Stimulated activated CD4-positive, alpha-beta T cell treated with anti-CD3 and anti-CD28 coated beads, Interleukin-15, amount 100 ng/mL, for 48 hours (primary cell): ENCODE data around the gene ESRRB.
A peak's percentile ranks its signal among the peaks of the same experiment; 100 is the strongest.

Experiments used
- DNase-seq, 2 donors: peaks; one replicate each; pipeline ENCODE4 v3.0.0-alpha.2; 2020; ENCODE audit warnings: low read depth in 2 of 2

ESRRB gene

DNA sequence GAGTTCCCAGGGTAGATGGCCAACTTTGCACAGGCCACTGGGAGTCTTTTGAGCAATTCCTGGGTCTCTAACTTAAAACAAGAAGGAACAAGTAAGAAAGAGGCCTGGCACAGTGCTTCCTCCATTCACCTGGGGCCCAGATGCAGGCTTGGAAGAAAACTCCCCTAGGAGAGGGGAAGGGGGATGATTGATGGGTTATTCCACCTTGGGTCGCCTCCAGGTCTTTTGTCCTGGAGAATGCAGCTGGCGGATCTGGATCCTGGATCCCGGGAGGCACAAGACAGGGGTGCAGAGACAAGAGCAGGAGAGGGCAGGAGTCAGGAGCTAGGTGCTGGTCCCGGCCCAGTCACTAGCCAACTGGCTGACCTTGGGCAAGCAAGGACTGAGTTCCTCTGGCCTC is 74.5 kb downstream of the ESRRB start:
- DNase-seq, result no peak

DNA sequence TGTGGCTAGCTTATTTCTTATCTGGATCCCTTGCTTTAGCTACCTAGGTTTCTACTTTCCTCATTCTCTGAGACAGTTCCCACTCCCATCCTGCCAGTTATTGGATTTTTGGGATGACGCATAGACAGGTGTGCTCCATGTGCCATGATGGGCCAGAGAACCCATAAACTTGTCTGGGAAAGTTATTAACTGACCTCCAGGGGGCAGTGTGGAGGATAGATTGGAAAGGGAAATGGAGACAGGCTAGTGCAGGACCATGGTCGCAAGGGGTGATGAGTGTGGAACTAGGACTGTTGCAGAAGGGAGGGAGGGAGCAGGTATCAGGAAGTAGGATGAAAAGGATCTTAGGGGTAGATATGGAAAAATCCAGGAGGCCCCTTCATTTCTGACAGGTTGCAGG is 80.3 kb downstream of the ESRRB start:
- peak; percentile 9 to 33 for DNase-seq

DNA sequence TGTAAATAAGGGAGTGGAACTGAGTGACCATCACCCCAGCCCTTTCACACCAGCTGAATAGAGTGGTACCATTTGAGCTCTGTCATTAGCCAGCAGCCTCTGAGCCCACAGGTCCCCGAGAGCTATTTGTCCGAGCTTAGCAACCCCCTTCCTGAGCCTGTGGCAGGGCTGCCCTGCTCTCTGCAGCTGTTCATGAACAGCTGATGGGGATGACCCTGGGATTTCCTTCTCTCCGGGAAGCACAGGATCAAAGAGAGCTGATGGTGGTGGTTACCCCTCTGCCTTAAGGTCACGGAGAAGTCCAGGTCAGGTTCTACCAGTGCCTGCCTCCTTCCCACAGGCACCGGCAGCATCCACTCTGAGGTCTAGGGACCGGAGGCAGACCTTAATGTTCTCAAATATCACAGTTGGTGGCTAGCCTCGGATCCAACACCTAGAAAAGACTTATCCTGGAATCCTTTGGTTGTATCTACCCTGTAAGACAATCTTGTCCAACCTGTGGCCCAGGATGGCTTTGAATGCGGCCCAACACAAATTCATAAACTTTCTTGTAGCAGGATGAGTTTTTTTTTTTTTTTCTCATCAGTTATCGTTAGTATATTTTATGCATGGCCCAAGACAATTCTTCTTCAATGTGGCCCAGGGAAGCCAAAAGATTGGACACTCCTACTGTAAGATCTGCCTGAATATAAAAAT is 81.1 kb downstream of the ESRRB start:
- no peak for DNase-seq

DNA sequence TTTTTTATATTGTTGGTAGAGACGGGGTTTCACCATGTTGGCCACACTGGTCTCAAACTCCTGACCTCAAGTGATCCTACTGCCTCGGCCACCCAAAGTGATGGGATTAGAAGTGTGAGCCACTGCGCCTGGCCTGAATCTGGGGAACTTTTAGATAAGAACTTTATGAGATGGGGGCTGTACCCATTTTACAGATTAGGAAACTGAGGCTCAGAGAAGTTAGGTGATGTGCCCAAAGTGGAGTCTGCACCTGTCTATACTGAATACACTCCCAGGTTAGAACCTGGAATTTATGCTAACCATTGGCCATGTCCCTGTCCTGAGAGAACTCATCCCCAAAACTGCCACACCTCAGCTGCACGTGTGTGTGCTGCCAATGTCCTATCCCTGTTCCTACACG is 81.9 kb downstream of the ESRRB start:
- DNase-seq, result no peak

DNA sequence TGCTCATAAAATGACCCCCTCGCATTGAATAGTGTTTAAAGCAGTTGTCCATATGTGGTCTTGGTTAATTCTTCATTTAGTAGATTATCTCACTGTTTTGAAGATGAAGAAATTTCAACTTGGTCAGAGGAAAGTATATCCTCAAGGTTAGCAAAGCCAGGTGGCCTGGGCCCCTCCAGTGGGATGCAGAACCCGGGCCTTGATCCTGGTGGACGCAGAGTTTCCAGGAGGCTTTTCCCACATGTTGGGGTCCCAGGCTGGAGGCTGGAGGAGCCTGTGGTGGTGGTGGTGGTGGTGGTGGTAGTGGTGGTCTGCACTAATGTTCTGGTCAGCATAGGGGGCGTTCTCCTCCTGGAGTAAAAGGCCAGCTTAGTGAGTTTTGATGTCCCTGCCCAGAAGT is 85.9 kb downstream of the ESRRB start:
- no peak for DNase-seq

DNA sequence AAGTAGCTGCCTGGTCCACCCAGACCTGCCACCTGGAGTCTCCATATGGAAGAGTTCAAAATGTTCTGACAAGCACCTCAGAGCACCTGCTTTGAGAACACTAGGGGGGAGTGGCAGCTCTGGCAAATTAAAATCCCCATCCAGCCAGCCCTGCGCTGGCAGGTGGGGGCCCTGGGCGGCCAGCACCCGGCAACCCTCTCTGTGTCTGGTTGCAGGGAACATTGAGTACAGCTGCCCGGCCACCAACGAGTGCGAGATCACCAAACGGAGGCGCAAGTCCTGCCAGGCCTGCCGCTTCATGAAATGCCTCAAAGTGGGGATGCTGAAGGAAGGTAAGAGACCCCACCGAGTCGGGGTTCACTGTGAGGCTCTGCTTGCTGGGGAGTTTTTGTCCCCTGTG is 86.4 kb downstream of the ESRRB start:
- no peak for DNase-seq

DNA sequence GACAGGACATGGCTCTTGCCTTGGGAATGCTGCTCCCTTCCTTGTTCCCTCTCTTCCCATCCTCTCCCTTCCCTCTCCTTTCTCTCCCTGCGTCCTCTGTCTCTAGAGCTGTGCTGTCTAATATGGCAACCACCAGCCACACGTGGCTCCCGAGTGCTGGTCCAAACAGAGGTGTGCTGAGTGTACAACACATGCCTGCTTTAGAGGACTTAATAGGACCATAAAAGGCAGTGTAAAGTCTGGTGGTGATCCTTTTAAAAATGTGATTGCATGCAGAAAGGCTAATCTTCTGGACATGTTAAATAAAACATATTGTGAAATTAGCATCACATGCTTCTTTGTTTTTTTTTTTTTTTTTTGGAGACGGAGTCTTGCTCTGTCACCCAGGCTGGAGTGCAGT is 87.2 kb downstream of the ESRRB start:
- no peak for DNase-seq

DNA sequence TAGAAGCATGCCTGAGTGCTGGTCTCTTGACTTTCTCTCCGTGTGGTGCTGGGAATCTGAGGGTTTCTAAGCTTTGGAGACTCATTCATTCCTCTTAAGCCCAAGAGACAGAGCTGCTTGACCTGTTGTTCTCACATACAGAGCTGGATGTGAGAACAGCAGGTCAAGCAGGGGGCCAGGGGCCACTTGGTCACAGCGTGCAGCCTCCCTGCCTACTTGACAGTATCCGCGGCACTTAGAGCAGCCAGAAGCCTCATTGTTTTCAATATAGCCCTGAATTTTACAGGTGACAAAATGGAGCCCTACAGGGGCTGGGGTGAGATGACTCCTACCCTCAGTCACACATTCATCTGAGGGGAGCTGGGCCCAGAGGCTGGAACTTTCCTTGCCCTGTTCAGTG is 88.9 kb downstream of the ESRRB start:
- DNase-seq, result no peak

DNA sequence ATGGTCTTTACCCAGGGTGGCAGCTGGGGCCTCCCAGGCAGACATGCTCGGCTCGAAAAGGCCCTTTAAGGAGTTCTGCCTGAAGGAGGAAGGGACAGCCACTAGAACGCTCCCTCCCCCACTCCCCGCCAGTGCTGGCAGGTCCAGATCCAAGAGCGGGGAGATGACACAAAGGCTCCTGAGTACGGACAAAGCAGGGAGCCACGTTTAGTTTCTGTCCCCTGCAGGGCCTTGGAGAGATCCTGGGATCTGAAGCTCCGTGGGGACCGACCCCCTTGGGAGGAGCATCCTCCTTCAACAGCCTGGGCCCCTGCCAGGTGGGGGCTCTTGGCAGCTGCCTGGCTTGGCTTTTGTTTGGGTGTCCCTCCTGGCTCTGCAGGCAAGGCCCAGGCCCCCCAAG is 89.7 kb downstream of the ESRRB start:
- DNase-seq, result no peak

DNA sequence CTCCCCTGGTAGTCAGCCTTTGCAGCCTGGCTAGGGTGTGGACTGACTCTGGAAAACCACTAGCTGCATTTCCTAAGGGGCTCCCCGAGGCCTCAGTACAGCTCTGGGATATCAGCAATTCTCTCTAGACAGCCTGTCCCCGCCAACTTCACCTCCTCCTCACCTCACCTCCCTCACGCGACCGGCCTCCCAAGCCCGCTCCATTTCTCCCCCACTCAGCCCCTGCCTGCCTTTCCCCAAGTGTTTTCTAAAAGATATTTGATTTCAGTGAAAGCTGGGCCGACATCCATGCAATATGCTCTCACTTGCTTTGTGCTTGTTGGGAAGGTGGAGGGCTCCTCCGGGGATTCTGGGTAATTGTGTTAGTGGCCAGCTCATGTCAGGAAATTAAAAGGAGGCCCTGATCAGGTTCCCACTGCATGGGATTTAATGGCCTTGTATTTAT is 91.8 kb downstream of the ESRRB start:
- DNase-seq, result no peak

DNA sequence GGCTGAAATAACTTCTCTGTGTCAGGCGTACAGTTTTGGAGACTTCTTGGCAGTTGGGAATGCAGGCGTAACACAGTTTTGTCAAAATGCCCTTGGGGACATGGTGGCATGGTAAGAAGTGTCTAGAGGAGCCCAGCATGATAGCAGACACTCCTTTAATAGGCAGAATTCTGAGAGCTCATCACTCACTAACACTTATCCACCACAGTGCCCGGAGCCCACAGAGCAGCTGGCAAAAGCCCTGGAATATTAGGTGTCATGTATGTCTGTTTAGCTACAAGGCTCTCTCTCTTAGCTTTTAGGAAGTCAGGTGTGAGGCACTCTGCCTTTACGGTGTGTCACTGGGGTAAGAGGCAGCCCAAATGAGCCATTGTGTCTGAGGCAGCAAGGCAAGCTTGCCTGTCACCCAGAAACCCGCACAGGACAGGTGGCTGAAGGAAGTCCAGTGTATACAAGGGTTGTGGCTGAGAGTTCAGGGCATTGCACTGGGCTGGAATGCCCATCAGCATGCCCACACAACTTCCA is 96.3 kb downstream of the ESRRB start:
- no peak for DNase-seq

DNA sequence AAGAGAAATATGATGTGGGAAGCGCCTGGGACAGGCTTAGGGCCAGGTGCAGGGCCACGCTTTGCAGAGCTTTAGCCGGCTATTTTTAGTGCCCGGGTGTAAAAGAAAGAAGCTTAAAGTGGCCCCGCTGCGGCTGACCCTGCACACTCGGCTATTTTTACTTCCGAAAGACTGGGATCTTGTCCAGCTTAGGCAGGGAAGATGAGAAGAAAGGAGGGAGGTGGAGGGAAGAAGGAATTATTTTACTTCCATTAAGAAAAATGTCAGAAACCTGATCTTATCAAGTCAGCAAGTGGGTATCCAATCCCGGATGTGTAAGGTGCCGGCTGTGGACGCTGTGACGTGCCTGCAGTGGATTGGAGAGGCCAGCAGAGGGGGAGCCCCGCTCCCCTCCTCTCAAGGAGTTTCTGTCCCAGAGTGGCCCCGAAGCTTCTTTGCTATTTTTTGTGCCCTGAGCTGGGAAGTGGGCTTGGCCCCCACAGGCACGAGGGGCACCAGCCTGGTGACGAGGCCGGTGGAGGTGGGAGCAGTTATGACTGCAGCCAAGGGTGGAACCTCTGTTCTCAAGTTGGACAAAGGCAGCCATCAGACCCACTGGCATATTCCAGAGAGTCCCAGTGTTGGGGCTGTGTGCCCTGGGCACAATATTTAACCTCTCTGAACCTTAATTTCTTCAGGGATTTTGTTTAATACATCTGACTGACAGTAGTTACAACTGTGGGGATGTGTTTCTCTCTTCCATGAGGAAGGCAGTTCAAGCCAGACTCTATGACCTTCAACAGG is 97.7 kb downstream of the ESRRB start:
- no peak for DNase-seq

DNA sequence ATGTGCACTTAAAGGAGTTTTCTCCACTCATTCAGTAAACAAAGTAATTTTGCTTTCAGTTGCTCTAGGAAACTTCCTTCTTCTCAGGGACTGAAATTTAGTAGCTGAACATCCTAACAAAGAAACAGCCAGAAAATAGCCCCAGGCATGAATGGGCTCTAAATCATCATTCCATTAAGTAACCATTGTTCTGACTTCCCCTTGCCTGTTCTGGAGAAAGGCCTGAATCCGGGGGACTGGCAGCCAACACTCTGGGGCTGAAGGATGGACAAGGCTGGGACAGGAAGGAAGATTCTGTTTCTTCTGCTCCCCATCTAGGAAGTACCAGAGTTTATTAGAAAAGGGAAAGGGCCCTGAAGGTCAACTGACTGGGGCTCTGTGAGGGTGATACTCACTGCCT is 104.5 kb downstream of the ESRRB start:
- DNase-seq, result no peak

DNA sequence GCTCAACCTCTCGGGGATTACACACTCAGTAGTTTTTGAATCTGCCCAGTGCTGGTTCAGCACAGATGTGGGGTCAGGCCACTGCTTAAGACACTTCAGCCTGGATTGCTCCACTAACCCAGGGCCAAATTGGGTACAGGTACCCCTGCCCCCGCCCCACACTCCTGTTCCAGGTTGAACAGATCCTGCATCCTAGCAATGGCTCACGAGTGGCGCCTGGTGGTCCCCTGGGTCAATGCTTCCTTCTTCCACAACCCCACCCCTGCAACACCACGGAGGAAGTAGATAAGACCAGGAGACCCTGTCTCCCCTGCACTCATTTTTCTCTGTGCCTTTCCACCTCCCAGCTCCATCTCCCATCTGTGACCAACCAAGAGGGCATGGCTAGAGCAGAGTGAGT is 108.4 kb downstream of the ESRRB start:
- no peak for DNase-seq

DNA sequence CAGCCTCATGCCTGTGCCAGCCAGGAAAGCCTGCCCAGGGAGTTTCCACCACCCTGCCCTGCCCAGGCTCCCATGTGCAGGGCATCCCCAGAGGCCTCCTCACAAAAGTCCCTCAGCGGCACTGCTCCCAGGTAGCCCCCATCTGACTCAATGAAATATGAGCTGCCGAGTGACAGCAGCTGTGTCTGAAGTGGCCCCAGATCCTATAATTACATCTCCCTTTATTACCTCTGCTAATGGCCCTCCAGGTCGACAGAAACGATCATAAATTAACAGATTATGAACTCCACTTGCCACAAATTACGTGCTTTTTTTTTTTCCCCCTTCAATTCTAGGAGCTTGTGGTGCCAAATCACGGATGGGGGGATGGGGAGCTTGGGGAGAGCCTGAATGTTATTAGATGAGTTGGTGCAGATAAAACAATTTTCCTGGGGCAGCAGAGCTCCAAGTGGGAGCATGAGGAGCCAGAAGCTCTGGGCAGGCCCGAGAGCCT is 110.4 kb downstream of the ESRRB start:
- DNase-seq, result no peak

DNA sequence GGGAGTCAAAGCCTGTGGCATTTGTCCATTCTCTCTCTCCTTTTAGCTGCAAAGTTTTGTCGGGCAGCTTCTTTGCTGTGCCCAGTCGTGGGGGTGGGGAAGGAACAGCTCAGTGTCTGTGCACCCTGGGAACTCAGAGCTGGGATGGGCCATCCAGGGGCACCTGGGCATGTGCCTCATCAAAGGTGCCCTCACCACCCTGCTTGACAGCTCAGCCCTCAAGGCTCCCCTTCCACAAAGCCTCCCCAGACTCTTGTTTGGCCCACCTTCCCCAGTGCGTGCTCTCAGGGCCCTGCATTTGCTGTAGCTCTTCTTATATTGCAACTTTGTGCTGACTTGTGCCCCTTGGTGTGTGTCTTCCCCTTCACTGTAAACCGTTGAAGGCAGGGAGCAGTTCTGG is 112.6 kb downstream of the ESRRB start:
- no peak for DNase-seq

DNA sequence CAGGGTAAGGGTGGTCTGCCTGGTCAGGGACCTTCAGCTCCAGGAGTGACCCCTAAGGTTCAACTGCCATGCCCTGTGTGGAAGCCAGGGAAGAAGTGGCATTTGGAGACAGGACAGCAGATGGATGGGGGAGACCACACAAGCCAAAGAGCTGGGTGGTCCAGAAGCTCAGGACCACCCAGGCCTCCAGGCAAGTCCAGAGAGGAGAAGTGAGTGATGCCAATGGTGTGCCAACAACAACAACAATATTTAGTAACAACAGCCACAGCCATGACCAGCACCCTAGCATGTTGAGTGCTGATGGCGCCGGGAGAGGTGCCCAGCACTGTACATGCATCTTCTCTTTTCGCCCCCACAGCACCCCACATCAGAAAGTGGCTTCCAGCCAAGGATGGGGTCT is 113.7 kb downstream of the ESRRB start:
- no peak for DNase-seq

DNA sequence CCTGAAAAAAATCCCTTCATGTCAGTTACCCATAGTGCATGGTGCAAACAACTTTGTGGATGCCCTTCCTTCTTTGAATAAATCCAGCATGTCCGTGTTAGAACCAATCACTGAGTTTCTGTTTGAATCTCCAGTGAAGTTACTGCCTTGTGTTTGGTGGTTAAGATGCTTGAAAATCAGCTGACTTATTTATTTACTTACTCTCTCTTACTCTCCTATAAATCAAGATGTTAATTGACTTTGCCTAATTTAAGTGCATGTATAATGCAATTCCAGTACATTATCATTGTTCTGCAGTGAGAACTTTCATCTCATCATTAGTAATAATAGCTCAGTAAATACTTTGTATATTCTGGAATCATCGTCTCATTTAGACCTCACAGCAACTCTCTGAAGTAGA is 114.2 kb downstream of the ESRRB start:
- DNase-seq, result no peak

DNA sequence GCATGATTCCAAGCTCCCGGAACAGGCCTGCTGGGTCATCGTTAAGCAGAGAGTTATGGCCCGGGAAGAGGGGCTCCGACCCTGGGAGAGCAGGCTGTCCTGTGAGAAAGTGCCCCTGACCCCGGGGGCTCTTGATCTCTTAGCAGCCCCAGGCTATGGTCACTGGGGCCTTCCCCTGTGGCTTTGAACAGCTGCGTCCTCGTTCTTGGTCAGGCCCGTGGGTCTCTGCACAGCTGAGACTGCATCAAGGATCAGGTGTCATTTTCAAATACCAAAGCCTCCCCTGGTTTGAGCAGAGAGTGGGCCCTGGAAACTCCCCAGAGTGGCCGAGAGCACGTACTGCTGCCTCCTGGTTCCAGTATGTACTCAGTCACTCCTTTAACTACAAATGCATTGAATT is 114.8 kb downstream of the ESRRB start:
- DNase-seq, result no peak

DNA sequence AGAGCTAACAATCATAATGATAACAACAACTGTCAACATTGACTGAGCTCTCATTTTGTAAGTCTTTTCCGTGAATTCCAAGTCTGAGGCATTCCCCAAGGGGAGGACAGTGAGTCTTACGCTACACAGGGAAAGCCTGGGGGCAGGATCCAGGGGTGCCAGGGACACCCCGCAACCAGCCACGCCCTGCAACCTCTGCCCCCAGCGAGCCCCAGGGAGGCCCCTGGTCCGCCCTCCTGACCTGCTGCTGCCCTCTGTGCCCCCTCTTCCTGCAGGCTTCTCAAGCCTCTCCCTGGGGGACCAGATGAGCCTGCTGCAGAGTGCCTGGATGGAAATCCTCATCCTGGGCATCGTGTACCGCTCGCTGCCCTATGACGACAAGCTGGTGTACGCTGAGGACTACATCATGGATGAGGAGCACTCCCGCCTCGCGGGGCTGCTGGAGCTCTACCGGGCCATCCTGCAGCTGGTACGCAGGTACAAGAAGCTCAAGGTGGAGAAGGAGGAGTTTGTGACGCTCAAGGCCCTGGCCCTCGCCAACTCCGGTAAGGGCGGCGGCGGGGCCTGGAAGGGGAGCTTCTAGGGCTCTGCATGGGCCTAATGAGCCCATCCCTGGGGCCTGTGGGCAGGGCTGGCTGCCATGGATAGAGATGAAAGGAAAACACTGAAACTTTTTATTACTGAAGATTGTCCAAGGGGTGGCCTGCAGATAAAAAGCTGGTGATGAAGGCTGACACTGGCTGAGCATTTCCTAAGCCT is 115.4 kb downstream of the ESRRB start:
- no peak for DNase-seq

DNA sequence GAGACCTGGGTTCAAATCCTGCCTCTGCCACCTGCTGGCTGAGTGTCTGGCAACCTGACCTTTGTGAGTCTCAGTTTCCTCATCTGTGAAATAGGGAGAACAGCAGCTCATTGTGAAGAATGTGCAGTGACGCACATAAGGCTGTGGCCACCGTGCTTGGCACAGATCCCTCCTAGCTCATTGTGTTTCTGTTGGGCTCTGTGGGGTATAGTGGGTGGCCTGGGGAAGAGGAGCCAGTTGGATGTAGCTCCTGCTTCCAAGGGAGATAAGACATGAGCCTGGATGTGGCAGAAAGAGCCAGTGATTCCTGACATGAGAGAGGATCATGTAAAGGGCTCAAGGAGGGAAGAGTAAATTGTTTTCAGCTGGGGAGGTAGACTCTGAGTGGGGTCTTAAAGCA is 120.0 kb downstream of the ESRRB start:
- no peak for DNase-seq

DNA sequence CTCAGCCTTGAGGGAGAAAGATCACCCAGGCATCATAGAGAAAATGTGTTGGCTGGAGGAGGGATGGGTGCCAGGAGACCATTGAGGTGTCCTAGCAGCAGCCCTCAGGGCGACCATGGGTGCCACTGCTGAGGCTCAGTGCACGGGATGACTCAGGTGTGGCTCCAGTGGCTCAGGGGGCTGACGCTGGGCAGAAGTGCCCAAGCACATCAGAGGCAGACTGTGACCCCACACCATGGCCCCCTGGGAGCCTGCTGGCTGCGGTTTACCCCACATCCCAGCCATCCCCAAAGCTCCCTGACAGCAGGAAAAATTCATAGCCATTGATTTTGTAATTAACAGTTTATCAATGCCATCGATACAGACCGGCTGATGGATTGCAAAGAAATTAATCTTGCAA is 120.7 kb downstream of the ESRRB start:
- DNase-seq, result no peak
